Neural crest cell (in vitro differentiated cells): ENCODE data around the gene CD6. TPM values are rescaled to one million over a fixed set of nuclear protein-coding genes. Genes with fewer than 3 reads are reported as not detected.

Source experiments
- DNase-seq: peaks from one replicate; pipeline ENCODE4 v3.0.0; 2021; ENCODE audit warnings: low read depth, mixed read lengths, low spot score
- H3K27ac Mint-ChIP-seq: one replicate; pipeline ENCODE4 v1.8.0; 2021; ENCODE audit warnings: mild to moderate bottlenecking, mixed read lengths; ENCODE audit not compliant: unreplicated experiment
- H3K27me3 Mint-ChIP-seq: 2 replicates; pipeline ENCODE4 v1.8.0; 2021; ENCODE audit warnings: low read depth, mild to moderate bottlenecking, mixed read lengths
- H3K36me3 Mint-ChIP-seq: 2 replicates; pipeline ENCODE4 v1.8.0; 2021; ENCODE audit warnings: low read depth, mild to moderate bottlenecking, mixed read lengths
- H3K4me1 Mint-ChIP-seq: 2 replicates; pipeline ENCODE4 v1.8.0; 2021; ENCODE audit warnings: mixed read lengths
- H3K4me3 Mint-ChIP-seq: one replicate; pipeline ENCODE4 v1.8.0; 2021; ENCODE audit warnings: mild to moderate bottlenecking, mixed read lengths
- H3K9me3 Mint-ChIP-seq: 2 replicates; pipeline ENCODE4 v1.8.0; 2021; ENCODE audit warnings: mixed read lengths
- total RNA-seq: library from RNA; stranded (reverse); gene quantifications from 2 replicates; pipeline ENCODE4 v1.2.1, GENCODE V29; 2021
- TF ChIP-seq, protein P1 (sequence below): fragments of 200-600 bp; sonication (generic); conservative IDR thresholded peaks from 2 replicates; pipeline ENCODE4 v1.5.0; 2021; ENCODE audit warnings: antibody characterized with exemption, mild to moderate bottlenecking

Gene CD6
- total RNA-seq, 1 donor from 2014 or later, result 0.30 TPM

DNA sequence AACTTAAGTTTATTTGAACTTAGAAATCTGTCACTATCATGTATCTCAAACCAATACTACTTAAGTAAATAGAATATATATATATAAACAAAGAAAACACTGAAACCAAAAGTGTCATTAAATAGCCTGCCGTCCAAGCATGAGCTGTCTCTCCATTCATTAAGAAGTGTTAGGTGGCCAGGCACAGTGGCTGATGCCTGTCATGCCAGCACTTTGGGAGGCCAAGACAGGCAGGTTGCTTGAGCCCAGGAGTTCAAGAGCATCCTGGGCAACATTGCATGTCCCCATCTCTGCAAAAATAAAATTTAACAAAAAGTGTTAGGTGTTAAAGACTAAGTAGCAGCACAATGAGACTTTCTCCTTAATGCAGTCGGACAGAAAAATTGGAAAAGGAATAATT lies 14.0 kb downstream of the CD6 start:
- H3K4me3 Mint-ChIP-seq, result no peak overlapping the region
- TF ChIP-seq, protein P1, sequence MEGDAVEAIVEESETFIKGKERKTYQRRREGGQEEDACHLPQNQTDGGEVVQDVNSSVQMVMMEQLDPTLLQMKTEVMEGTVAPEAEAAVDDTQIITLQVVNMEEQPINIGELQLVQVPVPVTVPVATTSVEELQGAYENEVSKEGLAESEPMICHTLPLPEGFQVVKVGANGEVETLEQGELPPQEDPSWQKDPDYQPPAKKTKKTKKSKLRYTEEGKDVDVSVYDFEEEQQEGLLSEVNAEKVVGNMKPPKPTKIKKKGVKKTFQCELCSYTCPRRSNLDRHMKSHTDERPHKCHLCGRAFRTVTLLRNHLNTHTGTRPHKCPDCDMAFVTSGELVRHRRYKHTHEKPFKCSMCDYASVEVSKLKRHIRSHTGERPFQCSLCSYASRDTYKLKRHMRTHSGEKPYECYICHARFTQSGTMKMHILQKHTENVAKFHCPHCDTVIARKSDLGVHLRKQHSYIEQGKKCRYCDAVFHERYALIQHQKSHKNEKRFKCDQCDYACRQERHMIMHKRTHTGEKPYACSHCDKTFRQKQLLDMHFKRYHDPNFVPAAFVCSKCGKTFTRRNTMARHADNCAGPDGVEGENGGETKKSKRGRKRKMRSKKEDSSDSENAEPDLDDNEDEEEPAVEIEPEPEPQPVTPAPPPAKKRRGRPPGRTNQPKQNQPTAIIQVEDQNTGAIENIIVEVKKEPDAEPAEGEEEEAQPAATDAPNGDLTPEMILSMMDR, result no peak
- H3K36me3 Mint-ChIP-seq, result no peaks in the 10 kb centered on the region
- no peaks in the 10 kb centered on the region for H3K9me3 Mint-ChIP-seq
- DNase-seq, result no peak
- H3K27ac Mint-ChIP-seq, result no peak overlapping the region
- H3K4me1 Mint-ChIP-seq, result no peaks in the 10 kb centered on the region
- peaks cover 9% of the 10 kb centered on the region for H3K27me3 Mint-ChIP-seq

DNA sequence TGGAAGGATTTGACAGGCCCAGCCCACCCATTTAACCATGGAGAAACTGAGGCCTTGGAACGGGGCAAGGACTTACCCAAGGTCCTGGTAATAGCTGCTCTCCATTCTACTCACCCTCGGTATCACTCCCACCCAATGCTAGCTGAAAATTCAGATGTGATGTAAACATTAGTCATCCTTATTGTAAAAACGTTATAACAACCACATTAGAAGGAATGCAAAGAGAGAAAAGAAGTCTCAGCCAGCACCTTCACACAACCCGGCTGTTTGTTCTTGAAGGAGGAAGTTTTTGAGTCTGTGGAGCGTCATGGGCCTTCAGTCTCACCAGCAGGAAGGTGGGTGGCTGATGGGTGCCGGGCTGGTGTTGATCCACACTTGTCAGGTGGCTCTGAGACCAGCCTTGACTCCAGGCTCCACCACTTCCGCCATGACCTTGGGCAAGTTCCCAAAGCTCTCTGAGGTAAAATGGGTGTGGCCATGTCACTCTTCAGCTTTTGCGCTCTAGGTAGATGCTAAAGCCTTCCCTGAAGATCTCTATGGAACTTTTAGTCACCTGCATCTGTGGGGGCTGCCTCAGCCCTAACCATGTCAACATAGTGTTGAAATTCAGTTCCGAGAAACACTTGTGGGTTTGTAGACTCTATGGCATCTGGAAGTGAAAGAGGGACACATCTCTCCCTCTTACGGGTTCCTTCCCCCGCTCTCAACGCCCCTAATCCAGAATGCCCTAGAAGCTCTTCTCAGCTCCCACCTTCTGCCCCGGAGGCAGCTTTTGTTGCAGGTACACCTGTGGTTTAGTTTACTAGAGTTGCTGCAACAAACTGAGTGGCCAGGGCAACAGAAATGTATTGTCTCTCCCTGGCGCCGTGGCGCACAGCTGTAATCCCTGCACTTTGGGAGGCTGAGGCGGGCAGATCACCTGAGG lies 14.8 kb downstream of the CD6 start:
- H3K27ac Mint-ChIP-seq, result no peak overlapping the region
- H3K9me3 Mint-ChIP-seq, result no peaks in the 10 kb centered on the region
- no peak for DNase-seq
- no peaks in the 10 kb centered on the region for H3K36me3 Mint-ChIP-seq
- H3K4me1 Mint-ChIP-seq, result no peaks in the 10 kb centered on the region
- TF ChIP-seq, protein P1, result no peak
- H3K27me3 Mint-ChIP-seq, result peaks cover 9% of the 10 kb centered on the region
- no peak overlapping the region for H3K4me3 Mint-ChIP-seq

DNA sequence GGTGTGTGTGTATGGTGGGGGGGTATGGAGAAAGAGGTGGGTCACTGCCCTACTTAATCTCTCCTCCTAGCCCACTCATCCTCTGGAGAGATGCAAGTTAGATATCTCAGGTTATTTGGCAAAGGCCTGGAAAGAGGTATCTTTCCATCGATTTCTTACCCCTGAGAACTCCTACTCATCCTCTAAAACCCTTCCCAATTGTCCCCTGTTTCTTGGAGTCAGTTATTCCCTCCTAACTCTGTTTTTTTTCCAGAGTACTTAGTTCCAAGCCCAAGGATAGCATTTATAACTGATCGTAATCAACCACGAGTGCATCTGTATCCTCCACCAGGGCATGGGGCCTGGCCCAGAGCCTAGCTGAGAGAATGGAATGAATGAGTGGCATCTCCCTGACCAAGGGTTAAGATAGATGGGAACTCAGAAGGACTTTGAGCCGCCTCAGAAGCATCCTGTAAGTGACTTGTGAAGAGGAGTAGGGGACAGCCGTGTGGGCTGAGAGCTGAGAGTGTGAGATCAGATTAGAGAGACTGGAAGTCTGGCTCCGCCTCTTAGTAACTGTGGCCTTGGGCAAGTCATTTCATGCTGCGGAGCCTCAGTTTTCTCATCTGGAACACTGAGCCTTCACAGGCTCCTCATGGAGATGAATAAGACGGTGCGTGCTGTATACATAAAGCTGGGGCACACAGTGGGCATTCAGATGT lies 16.2 kb downstream of the CD6 start:
- H3K36me3 Mint-ChIP-seq, result no peaks in the 10 kb centered on the region

GRCh38 chr11:60988658-60989057 lies 17.2 kb downstream of the CD6 start:
- no peaks in the 10 kb centered on the region for H3K36me3 Mint-ChIP-seq
- TF ChIP-seq, protein P1, result no peak
- no peaks in the 10 kb centered on the region for H3K9me3 Mint-ChIP-seq
- H3K4me1 Mint-ChIP-seq, result peaks cover 6% of the 10 kb centered on the region
- peaks cover 21% of the 10 kb centered on the region for H3K27me3 Mint-ChIP-seq
- no peak for DNase-seq
- H3K27ac Mint-ChIP-seq, result no peak overlapping the region
- H3K4me3 Mint-ChIP-seq, result no peak overlapping the region

More for the DNA sequence above, 16.2 kb downstream of the CD6 start:
- H3K27ac Mint-ChIP-seq, result no peak overlapping the region
- H3K4me1 Mint-ChIP-seq, result peaks cover under 1% of the 10 kb centered on the region
- H3K4me3 Mint-ChIP-seq, result no peak overlapping the region
- no peak for DNase-seq
- H3K27me3 Mint-ChIP-seq, result peaks cover 12% of the 10 kb centered on the region
- TF ChIP-seq, protein P1, result no peak
- no peaks in the 10 kb centered on the region for H3K9me3 Mint-ChIP-seq

DNA sequence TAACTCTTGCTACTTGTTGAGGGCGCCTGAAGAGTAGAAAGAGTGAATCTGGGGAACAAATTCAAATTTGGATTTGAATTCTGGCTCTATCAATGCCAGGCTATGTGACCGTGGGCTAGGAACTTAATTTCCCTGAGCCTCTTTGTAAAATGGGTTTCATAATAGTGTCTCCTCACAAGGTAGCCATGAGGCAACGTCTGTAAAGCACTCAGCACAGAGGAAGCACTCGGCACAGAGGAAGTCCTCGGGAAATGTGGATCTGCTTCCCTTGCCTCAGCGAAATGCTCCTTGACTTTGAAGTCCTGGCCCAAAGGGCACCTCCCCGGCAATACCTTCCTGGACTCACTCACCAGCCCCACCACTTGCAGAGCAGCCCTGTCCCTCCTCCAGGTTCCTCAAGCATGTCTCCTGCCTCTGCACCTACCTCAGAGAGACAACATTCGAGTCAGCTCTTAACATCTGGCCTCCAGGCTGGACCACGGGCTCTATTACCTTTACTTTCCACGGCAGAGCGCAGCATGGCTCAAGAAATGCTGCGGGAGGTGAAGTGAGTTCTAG lies 17.7 kb downstream of the CD6 start:
- Mint-ChIP-seq H3K36me3 (no peaks in the 10 kb centered on the region), H3K9me3 (no peaks in the 10 kb centered on the region), H3K27me3 (peaks cover 24% of the 10 kb centered on the region), H3K4me3 (no peak overlapping the region), H3K4me1 (peaks cover 6% of the 10 kb centered on the region), H3K27ac (no peak overlapping the region)
- TF ChIP-seq, protein P1, result no peak
- no peak for DNase-seq
